Kidney epithelial cell (primary cell): ENCODE measurements around the gene CISTR. TPM values are rescaled to one million over a fixed set of nuclear protein-coding genes. Genes with fewer than 3 reads are reported as not detected.
"Not testable (repeated sequence)": the region's sequence is repeated elsewhere in the genome, so short reads cannot be mapped to it uniquely, and the experiment has no call there.

Experiments
- DNase-seq: peaks from one replicate; pipeline ENCODE4 v3.0.0-alpha.2; 2010; ENCODE audit warnings: low read depth
- H3K27me3 ChIP-seq: 2 replicates; pipeline ENCODE4 v1.6.0; 2011; ENCODE audit warnings: low read length; ENCODE audit not compliant: control insufficient read depth, insufficient read depth
- H3K36me3 ChIP-seq: 2 replicates; pipeline ENCODE4 v1.5.1; 2011; ENCODE audit warnings: low read length; ENCODE audit not compliant: control insufficient read depth, insufficient read depth
- H3K4me3 ChIP-seq: 2 replicates; pipeline ENCODE4 v1.5.1; 2011; ENCODE audit warnings: low read depth, mild to moderate bottlenecking, control low read depth, low read length
- total RNA-seq: library from RNA; depleted of rRNA; stranded (reverse); fragments of >200 nt; gene quantifications from 2 replicates; pipeline ENCODE4 v1.2.3, GENCODE V29; 2015
- TF ChIP-seq, protein P1 (sequence below): IDR thresholded peaks from 2 replicates; pipeline ENCODE4 v1.5.1; 2011; ENCODE audit warnings: mild to moderate bottlenecking, moderate library complexity, low read length, control low read depth, inconsistent platforms; ENCODE audit not compliant: insufficient read depth, poor library complexity, severe bottlenecking

The CISTR gene
- total RNA-seq, 1 donor from 2014 or later: not detected

DNA sequence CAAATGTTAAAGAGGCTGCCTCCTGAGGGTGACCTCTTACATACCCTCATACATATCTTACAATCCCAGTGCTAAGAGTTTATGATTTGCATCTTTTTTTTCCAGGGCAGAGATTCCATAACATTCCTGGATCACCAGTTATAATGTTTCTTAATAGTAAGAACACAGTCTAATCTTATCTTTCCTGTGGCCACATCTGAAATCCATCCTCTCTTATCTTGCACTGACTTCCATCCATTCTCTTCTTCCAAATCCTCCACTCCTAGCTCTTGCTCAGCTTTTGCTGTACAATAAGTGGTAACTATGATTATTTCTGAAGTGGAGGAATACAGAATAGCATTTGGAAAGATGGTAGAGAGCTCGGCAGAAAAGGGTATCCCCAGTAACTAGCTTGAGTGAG is 30.8 kb downstream of the CISTR start:
- DNase-seq: no peak
- Histone ChIP-seq H3K36me3 (peaks cover 1% of the 10 kb centered on the region), H3K4me3 (no peak overlapping the region), H3K27me3 (no peaks in the 10 kb centered on the region)
- TF ChIP-seq, protein P1, sequence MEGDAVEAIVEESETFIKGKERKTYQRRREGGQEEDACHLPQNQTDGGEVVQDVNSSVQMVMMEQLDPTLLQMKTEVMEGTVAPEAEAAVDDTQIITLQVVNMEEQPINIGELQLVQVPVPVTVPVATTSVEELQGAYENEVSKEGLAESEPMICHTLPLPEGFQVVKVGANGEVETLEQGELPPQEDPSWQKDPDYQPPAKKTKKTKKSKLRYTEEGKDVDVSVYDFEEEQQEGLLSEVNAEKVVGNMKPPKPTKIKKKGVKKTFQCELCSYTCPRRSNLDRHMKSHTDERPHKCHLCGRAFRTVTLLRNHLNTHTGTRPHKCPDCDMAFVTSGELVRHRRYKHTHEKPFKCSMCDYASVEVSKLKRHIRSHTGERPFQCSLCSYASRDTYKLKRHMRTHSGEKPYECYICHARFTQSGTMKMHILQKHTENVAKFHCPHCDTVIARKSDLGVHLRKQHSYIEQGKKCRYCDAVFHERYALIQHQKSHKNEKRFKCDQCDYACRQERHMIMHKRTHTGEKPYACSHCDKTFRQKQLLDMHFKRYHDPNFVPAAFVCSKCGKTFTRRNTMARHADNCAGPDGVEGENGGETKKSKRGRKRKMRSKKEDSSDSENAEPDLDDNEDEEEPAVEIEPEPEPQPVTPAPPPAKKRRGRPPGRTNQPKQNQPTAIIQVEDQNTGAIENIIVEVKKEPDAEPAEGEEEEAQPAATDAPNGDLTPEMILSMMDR: no peak

DNA sequence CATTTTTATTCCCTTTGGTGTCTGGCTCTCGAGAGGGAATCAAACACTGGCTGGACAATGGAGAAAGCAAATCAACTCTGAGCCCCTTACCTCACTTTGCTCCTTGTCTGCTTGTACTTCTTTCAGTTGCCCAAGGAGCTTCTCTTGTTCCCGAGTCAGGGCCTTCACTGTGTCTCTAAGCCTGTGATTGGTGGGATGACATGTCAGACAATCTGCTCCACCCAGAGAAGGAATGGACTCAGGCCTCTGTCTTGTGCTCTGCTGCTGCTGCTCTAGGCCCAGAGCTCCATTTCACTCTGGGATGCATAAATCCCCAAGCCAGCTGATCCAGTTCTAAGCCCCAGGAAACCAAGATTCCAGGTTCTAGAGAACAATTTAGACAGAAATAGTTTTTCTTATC is 32.1 kb downstream of the CISTR start:
- TF ChIP-seq, protein P1: no peak
- H3K4me3 ChIP-seq: no peak overlapping the region
- H3K36me3 ChIP-seq: peaks cover 1% of the 10 kb centered on the region
- H3K27me3 ChIP-seq: no peaks in the 10 kb centered on the region
- no peak for DNase-seq

DNA sequence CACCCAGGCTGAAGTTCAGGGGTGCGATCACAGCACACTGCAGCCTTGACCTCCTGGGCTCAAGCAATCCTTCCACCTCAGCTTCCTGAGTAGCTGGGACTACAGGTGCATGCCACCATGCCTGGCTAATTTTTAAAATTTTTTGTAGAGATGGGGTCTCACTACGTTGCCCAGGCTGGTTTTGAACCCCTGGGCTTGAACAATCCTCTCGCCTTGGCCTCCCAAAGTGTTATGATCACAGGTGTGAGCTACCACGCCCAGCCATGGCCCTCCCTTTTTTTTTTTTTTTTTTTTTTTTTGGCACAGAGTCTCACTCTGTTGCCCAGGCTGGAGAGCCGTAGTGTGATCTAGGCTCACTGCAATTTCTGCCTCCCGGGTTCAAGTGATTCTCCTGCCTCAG is 33.2 kb downstream of the CISTR start:
- not testable (repeated sequence) for H3K4me3 ChIP-seq, DNase-seq, H3K36me3 ChIP-seq, H3K27me3 ChIP-seq

DNA sequence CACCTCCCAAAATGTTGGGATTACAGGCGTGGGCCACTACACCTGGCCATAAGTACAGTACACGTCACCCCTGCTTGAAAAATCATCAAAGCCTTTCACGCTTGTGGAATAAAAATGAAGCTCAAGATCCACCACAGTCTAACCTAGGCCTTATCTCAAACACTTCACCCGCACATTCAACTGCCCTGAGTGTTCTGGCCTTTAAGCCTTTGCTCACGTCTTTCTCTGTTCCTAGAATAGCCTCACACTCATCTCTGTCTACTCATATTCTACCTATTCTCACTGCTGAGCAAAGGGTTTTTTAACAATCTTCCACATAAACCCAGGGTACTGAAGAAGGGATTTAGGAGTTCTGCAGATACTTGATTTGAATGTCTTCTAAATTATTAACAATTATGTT is 34.5 kb downstream of the CISTR start:
- peaks cover 3% of the 10 kb centered on the region for H3K36me3 ChIP-seq
- no peaks in the 10 kb centered on the region for H3K27me3 ChIP-seq
- TF ChIP-seq, protein P1: no peak

DNA sequence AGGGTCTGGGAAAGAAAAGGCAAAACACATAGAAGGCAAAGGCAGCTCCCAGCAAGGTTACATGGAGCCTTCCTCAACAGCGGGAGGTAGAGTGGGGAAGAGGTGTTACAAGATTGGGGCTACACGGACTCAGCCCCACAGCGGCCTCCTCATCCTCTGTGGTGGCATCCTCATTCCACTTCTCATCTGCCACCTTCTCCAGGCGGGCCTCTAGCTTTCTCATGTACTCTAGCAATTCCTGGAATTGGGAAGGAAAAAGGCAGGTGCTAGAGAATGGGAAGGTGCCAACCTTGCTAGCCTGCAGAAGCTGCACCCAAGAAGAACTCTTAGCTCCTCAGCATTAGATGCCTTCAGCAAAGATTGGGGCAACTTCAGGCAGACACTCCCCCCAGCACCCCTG is 37.8 kb downstream of the CISTR start:
- Histone ChIP-seq H3K4me3 (no peak overlapping the region), H3K36me3 (peaks cover 3% of the 10 kb centered on the region), H3K27me3 (peaks cover 10% of the 10 kb centered on the region)
- TF ChIP-seq, protein P1: no peak
- no peak for DNase-seq

More for the DNA sequence above, 34.5 kb downstream of the CISTR start:
- no peak overlapping the region for H3K4me3 ChIP-seq
- DNase-seq: no peak

DNA sequence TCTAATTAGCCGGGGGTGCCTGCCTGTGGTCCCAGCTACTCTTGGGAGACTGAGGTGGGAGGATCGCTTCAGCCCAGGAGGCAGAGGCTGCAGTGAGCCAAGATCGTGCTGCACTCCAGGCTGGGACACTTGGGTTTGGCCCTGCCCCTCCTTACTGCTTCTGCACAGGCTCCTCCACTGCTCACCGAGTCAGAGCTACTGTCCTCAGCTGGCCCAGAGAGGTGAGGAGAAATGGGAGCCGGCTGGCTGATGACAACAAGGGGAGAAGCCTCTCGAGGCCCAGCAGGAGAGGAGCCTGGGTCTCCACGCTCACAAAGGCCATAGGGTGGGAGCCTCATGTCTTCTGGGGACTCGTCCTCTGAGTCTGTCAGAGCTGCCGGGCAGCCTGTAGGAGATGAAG is 38.3 kb downstream of the CISTR start:
- TF ChIP-seq, protein P1: no peak
- peaks cover 3% of the 10 kb centered on the region for H3K36me3 ChIP-seq
- peaks cover 12% of the 10 kb centered on the region for H3K27me3 ChIP-seq
- DNase-seq: no peak
- no peak overlapping the region for H3K4me3 ChIP-seq
